22Rv1 (cell line): ENCODE measurements around the gene VPS8.

ENCODE experiments used
- ZFX ChIP-seq: fragments of 450-650 bp; IDR thresholded peaks from 2 replicates; pipeline ENCODE4 v1.6.1; 2017; ENCODE audit warnings: antibody characterized with exemption, borderline replicate concordance
- TF ChIP-seq, protein P1 (sequence below): fragments of 450-650 bp; IDR thresholded peaks from 2 replicates; pipeline ENCODE4 v1.5.1; 2017; ENCODE audit warnings: mild to moderate bottlenecking

DNA sequence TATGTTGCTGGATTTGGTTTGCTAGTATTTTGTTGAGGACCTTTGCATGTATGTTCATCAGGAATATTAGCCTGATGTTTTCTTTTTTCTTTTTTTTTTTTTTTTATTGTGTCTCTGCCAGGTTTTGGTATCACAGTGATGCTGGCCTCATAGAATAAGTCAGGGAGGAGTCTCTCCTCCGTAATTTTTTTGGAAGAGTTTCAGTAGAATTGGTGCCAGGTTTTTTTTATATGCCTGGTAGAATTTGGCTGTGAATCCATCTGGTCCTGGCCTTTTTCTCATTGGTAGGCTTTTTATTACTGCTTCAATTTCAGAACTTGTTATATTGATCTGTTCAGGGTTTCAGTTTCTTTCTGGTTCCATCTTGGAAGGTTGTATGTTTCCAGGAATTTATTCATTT is 165.8 kb downstream of the VPS8 start:
- TF ChIP-seq, protein P1, sequence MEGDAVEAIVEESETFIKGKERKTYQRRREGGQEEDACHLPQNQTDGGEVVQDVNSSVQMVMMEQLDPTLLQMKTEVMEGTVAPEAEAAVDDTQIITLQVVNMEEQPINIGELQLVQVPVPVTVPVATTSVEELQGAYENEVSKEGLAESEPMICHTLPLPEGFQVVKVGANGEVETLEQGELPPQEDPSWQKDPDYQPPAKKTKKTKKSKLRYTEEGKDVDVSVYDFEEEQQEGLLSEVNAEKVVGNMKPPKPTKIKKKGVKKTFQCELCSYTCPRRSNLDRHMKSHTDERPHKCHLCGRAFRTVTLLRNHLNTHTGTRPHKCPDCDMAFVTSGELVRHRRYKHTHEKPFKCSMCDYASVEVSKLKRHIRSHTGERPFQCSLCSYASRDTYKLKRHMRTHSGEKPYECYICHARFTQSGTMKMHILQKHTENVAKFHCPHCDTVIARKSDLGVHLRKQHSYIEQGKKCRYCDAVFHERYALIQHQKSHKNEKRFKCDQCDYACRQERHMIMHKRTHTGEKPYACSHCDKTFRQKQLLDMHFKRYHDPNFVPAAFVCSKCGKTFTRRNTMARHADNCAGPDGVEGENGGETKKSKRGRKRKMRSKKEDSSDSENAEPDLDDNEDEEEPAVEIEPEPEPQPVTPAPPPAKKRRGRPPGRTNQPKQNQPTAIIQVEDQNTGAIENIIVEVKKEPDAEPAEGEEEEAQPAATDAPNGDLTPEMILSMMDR = no peak
- no peak for TF ChIP-seq ZFX
